ENCODE results near the gene ITGAV.

ITGAV gene

DNA sequence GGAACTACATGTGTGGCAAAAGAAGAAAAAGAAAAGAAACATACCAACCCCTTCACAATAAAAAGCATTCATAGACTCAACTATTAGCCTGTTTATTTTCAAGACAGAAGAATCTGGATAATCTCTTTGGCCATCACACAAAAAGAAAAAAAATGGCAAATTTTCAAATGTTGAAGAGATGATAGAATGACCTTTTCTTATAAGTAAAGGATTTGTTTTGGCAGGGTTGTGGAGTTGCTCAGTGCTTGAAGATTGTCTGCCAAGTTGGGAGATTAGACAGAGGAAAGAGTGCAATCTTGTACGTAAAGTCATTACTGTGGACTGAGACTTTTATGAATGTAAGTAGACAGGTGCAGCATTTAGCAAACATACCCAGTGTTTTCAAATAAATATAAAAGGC is 85.5 kb downstream of the ITGAV start:
- H3K4me3 ChIP-seq (replicated peaks; ENCODE audit: low read depth, low read length) = no peak overlapping the region
- DNase-seq (ENCODE audit: extremely low read depth, low read depth) = no peak
- TF ChIP-seq, protein P1, sequence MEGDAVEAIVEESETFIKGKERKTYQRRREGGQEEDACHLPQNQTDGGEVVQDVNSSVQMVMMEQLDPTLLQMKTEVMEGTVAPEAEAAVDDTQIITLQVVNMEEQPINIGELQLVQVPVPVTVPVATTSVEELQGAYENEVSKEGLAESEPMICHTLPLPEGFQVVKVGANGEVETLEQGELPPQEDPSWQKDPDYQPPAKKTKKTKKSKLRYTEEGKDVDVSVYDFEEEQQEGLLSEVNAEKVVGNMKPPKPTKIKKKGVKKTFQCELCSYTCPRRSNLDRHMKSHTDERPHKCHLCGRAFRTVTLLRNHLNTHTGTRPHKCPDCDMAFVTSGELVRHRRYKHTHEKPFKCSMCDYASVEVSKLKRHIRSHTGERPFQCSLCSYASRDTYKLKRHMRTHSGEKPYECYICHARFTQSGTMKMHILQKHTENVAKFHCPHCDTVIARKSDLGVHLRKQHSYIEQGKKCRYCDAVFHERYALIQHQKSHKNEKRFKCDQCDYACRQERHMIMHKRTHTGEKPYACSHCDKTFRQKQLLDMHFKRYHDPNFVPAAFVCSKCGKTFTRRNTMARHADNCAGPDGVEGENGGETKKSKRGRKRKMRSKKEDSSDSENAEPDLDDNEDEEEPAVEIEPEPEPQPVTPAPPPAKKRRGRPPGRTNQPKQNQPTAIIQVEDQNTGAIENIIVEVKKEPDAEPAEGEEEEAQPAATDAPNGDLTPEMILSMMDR (IDR thresholded peaks at IDR 0.05; ENCODE audit: low read depth, low read length, missing control alignments) = no peak

DNA sequence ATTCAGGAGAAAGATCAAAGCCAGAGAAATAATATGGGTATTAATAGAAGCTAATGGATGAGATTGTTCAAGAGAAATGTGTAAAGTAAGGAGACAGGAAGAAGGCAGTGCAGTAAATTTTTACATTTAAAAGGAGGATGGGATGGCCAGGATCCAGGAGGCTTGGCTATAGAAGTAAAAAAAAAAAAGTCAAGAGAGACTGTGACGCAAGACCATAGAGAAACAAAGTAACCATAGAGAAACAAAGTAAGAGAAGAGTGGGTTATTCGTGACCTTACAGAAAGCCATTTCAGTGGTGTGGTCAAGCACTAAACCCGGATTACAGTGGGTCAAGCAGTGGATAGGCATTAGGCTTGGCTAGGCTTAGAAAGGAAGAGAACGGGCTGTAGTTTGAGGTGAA is 93.5 kb downstream of the ITGAV start:
- no peak for DNase-seq (ENCODE audit: extremely low read depth, low read depth)
- TF ChIP-seq, protein P1 (IDR thresholded peaks at IDR 0.05; ENCODE audit: low read depth, low read length, missing control alignments) = no peak
- H3K4me3 ChIP-seq (replicated peaks; ENCODE audit: low read depth, low read length) = no peak overlapping the region

DNA sequence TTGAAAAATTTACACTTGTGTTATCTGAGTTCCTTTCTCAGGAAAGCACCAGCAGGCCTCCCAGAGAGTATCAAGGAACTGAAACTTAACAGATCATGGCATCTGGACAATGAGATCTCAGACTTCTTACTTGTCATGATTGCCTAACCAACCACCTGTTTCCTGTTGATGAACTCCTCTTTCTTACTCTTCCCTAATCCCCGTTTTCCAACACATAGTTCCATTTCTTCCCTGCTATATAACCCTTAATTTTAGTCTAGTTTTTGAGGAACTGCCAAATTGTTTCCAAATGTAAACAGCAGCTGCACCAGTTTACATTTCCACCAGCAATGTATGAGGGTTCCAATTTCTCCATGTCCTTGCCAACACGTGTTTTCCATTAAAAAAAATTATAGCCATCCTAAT is 98.0 kb downstream of the ITGAV start:
- TF ChIP-seq, protein P1 (IDR thresholded peaks at IDR 0.05; ENCODE audit: low read depth, low read length, missing control alignments) = no peak
- DNase-seq (ENCODE audit: extremely low read depth, low read depth) = peak; percentile 77
- no peak overlapping the region for H3K4me3 ChIP-seq (replicated peaks; ENCODE audit: low read depth, low read length)

DNA sequence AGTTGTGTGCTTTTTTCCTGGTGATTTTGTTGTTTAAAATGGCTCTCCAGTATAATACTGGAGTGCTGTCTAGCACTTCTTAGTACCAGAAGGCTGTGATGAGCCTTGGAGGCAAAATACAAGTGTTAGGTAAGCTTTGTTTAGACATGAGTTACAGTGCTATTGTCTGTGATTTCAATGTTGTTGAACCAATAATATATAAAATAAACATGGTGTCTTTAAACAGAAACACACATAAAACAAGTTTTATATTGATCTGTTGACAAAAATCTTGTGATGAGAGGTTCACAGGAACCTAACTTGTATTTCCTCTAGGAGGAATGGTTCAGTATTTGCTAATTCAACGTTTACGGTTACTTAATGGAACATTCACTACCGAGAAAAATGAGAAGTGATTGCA is 99.0 kb downstream of the ITGAV start:
- H3K4me3 ChIP-seq (replicated peaks; ENCODE audit: low read depth, low read length) = no peak overlapping the region
- TF ChIP-seq, protein P1 (IDR thresholded peaks at IDR 0.05; ENCODE audit: low read depth, low read length, missing control alignments) = no peak
- no peak for DNase-seq (ENCODE audit: extremely low read depth, low read depth)

DNA sequence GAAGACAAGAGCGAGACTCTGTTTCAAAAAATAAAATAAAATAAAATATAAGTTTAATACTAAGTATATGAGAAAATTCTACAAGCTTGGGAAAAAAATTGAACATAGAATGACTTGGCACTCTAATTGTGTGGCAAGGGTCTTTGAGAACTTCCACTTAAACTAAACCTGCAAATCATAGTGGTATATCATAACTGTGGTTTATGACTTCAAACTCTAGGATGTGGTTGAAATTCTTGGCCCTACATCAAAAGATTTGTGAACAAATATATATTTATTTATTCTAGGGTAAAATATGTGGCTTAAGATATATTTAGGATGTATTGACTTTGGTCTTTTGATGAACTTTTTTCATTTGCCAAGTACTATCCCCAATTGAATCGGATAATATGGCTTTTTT is 100.9 kb downstream of the ITGAV start:
- TF ChIP-seq, protein P1 (IDR thresholded peaks at IDR 0.05; ENCODE audit: low read depth, low read length, missing control alignments) = no peak
- no peak overlapping the region for H3K4me3 ChIP-seq (replicated peaks; ENCODE audit: low read depth, low read length)
- no peak for DNase-seq (ENCODE audit: extremely low read depth, low read depth)

DNA sequence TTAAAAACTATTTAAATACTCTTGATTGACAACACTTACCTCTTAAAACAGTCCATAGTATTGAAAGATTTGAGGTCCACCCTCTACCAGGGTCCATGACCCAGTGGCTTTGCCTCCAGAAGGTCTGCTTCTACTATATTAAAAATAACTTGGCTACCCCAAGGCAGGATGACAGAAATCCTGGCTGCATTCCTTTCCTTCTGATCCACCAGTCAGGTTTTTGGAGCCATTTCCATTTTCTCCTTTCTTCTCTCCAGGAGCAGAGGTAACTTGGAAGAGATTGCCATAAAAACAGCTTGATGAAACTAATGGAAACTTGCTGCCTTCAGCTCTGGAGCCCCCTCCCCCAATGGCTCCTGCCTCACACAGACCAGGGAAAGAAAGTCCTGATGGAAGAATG is 101.4 kb downstream of the ITGAV start:
- no peak for DNase-seq (ENCODE audit: extremely low read depth, low read depth)
- TF ChIP-seq, protein P1 (IDR thresholded peaks at IDR 0.05; ENCODE audit: low read depth, low read length, missing control alignments) = no peak
- H3K4me3 ChIP-seq (replicated peaks; ENCODE audit: low read depth, low read length) = no peak overlapping the region

DNA sequence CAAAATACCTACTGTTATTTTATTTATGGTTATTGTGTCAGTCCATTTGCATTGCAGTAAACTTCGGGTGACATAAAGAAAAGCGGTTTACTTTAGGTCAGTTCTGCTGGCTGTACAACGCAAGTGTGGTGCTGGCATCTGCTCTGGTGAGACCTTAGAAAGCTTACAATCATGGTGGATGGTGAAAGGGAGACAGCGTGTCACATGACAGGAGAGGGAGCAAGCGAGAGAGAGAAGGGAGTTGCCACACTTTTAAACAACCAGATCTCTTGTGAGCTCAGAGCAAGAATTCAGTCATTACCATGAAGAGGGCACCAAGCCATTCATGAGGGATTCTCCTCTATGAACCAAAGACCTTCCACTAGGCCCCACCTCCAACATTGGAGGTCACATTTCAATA is 102.0 kb downstream of the ITGAV start:
- H3K4me3 ChIP-seq (replicated peaks; ENCODE audit: low read depth, low read length) = no peak overlapping the region
- TF ChIP-seq, protein P1 (IDR thresholded peaks at IDR 0.05; ENCODE audit: low read depth, low read length, missing control alignments) = no peak
- DNase-seq (ENCODE audit: extremely low read depth, low read depth) = no peak
